Neural cell (in vitro differentiated cells): ENCODE results near the gene CD3E.

Experiments used
- CTCF ChIP-seq: fragments of 450-650 bp; IDR thresholded peaks from 2 replicates; pipeline ENCODE4 v1.5.1; 2014; ENCODE audit warnings: antibody characterized with exemption, mild to moderate bottlenecking, moderate library complexity; ENCODE audit not compliant: poor library complexity, severe bottlenecking
- EP300 ChIP-seq: fragments of 450-650 bp; conservative IDR thresholded peaks from 2 replicates; pipeline ENCODE4 v1.6.1; 2014; ENCODE audit warnings: antibody characterized with exemption, mild to moderate bottlenecking, moderate library complexity; ENCODE audit not compliant: poor library complexity, severe bottlenecking
- EZH2 ChIP-seq: fragments of 200-600, 300-800 bp; shearing (Covaris generic), sonication (generic); IDR thresholded peaks from 2 replicates; pipeline ENCODE4 v1.6.1; 2014; ENCODE audit warnings: antibody characterized with exemption, low read length, borderline replicate concordance, mild to moderate bottlenecking; ENCODE audit not compliant: insufficient read depth, poor library complexity, severe bottlenecking
- POLR2AphosphoS5 ChIP-seq: IDR thresholded peaks from 2 replicates; pipeline ENCODE4 v1.6.1; 2012
- RAD21 ChIP-seq: fragments of 450-650 bp; conservative IDR thresholded peaks from 2 replicates; pipeline ENCODE4 v1.6.1; 2014; ENCODE audit warnings: antibody characterized with exemption, mild to moderate bottlenecking, moderate library complexity
- REST ChIP-seq: IDR thresholded peaks from 2 replicates; pipeline ENCODE4 v1.6.1; 2012; ENCODE audit warnings: borderline replicate concordance
- SMC3 ChIP-seq: fragments of 450-650 bp; conservative IDR thresholded peaks from 2 replicates; pipeline ENCODE4 v1.6.1; 2014; ENCODE audit warnings: antibody characterized with exemption, mild to moderate bottlenecking, moderate library complexity; ENCODE audit not compliant: poor library complexity
- TAF1 ChIP-seq: IDR thresholded peaks from 2 replicates; pipeline ENCODE4 v1.6.1; 2012; ENCODE audit warnings: low read depth

GRCh38 chr11:118259138-118259537 lies 45.4 kb upstream of the CD3E start:
- TF ChIP-seq POLR2AphosphoS5 (no peak), CTCF (no peak), REST (no peak), EZH2 (no peak), TAF1 (no peak), RAD21 (no peak), SMC3 (no peak), EP300 (no peak)
